ENCODE data around the gene MYH6.

The MYH6 gene

GRCh38 chr14:23366426-23366921, 41.6 kb downstream of the MYH6 start:
- DNase-seq (ENCODE audit: low read depth), result peak; percentile 83
- no peak for TF ChIP-seq CTCF (IDR thresholded peaks at IDR 0.05; ENCODE audit: insufficient read depth, low read depth, low read length, missing control alignments)
- H3K4me3 ChIP-seq (ENCODE audit: low read length), result peak overlapping the region; percentile 66

- peak; percentile 73 for DNase-seq (ENCODE audit: low read depth)
- peak overlapping the region; percentile 66 for H3K4me3 ChIP-seq (ENCODE audit: low read length)
- no peak for TF ChIP-seq CTCF (IDR thresholded peaks at IDR 0.05; ENCODE audit: insufficient read depth, low read depth, low read length, missing control alignments)
Measured at GRCh38 chr14:23365732-23366425, 42.2 kb downstream of the MYH6 start.

DNA sequence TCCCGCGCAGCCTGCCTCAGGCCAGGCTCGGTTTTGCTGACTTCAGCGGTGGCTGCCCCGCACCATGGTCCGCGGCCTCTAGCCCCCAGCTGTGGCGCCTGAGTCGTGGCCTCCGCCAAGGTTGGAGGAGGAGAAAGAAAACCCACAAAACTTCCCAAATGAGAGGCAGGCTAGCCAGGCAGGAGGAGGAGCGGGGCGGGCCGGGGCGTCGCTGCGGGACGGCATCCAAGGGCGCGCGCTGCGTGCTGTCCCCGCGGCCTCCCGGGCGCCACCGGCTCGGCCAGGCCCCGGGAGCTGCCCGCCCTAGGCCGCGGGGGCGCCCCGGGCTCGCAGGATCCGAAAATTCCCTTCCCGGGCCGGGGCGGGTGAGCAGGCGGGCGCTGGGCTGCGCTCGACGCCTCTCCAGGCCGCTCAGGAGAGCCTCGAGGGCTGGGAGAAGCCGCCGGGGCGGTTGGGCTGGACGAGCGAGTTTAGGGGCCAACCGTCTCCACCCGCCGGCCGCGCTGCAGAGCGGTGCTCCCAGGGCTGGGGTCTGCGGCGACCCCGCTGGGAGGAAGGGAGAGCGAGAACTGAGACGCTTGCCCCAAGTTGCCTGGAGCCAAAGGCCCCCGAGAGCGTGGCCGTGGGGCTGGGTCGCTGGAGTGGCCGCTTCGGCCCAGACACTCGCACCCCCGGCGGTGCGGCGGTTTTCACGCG, 42.9 kb downstream of the MYH6 start, which contains the start of gene EFS:
Gene EFS (minus strand): TSS at position 137 of the 696 bp plus-strand sequence. CDS start 147 bp downstream, outside the sequence.
- no peak for TF ChIP-seq CTCF (IDR thresholded peaks at IDR 0.05; ENCODE audit: insufficient read depth, low read depth, low read length, missing control alignments)
- peak; percentile 75 for DNase-seq (ENCODE audit: low read depth)
- H3K4me3 ChIP-seq (ENCODE audit: low read length), result peak within 1 kb of the TSS; percentile 66

GRCh38 chr14:23364164-23365035, 43.7 kb downstream of the MYH6 start:
- peak; percentile 24 for DNase-seq (ENCODE audit: low read depth)
- peak overlapping the region; percentile 66 for H3K4me3 ChIP-seq (ENCODE audit: low read length)
- no peak for TF ChIP-seq CTCF (IDR thresholded peaks at IDR 0.05; ENCODE audit: insufficient read depth, low read depth, low read length, missing control alignments)

DNA sequence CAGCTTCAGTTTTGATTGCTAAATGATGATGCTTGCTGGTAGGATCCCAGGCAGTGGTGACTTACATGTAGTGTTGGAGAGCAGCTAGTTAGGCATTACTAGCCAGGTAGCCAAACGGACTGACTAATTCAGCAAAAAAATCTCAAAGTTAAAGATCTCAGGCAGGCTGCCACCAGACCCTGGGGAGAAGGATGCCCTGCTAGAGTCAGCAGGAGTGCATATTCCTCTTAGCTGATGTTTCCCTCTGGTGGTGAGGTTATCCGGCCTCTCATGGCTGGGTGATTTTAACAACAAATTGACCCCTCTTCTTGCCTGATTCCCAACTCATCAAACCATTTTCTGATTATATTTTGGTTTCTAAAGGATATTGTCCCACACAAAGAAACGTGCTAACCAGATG, 45.9 kb downstream of the MYH6 start:
- no peak overlapping the region for H3K4me3 ChIP-seq (ENCODE audit: low read length)
- TF ChIP-seq CTCF (IDR thresholded peaks at IDR 0.05; ENCODE audit: insufficient read depth, low read depth, low read length, missing control alignments), result no peak
- DNase-seq (ENCODE audit: low read depth), result no peak

GRCh38 chr14:23361763-23362162, 46.3 kb downstream of the MYH6 start:
- no peak for TF ChIP-seq CTCF (IDR thresholded peaks at IDR 0.05; ENCODE audit: insufficient read depth, low read depth, low read length, missing control alignments)
- DNase-seq (ENCODE audit: low read depth), result no peak
- H3K4me3 ChIP-seq (ENCODE audit: low read length), result no peak overlapping the region
